HEK293 (cell line): ENCODE data around the gene PCDH19.

Source experiments
- SETDB1 ChIP-seq: IDR thresholded peaks from one replicate; pipeline ENCODE4 v1.6.1; 2017; ENCODE audit warnings: mild to moderate bottlenecking, low read length, moderate library complexity, mixed read lengths; ENCODE audit not compliant: insufficient read length
- ZBTB1 ChIP-seq: fragments of 450-650 bp; formaldehyde crosslinking; IDR thresholded peaks from 2 replicates; pipeline ENCODE4 v1.5.1; 2016; ENCODE audit warnings: missing biosample characterization, missing genetic modification characterization
- ZNF530 ChIP-seq: fragments of 450-650 bp; formaldehyde crosslinking; IDR thresholded peaks from 2 replicates; pipeline ENCODE4 v1.5.1; 2016; ENCODE audit warnings: low read depth, missing biosample characterization, missing genetic modification characterization
- TF ChIP-seq, protein P1 (sequence below): fragments of 450-650 bp; formaldehyde crosslinking; IDR thresholded peaks from 2 replicates; pipeline ENCODE4 v1.5.1; 2016; ENCODE audit warnings: missing biosample characterization, missing genetic modification characterization
- TF ChIP-seq, protein P2 (sequence below): sonication (generic); formaldehyde crosslinking; IDR thresholded peaks from 2 replicates; pipeline ENCODE4 v1.8.1; 2022; ENCODE audit warnings: mild to moderate bottlenecking, moderate library complexity, missing genetic modification reagents
- TF ChIP-seq, protein P3 (sequence below): fragments of 450-650 bp; formaldehyde crosslinking; IDR thresholded peaks from 2 replicates; pipeline ENCODE4 v1.5.1; 2016; ENCODE audit warnings: missing biosample characterization, missing genetic modification characterization
- TF ChIP-seq, protein P4 (sequence below): fragments of 450-650 bp; formaldehyde crosslinking; IDR thresholded peaks from 2 replicates; pipeline ENCODE4 v1.5.1; 2016; ENCODE audit warnings: missing biosample characterization, missing genetic modification characterization
- TF ChIP-seq, protein P5 (sequence below): fragments of 450-650 bp; formaldehyde crosslinking; IDR thresholded peaks from 2 replicates; pipeline ENCODE4 v1.5.1; 2016; ENCODE audit warnings: missing biosample characterization, missing genetic modification characterization

DNA sequence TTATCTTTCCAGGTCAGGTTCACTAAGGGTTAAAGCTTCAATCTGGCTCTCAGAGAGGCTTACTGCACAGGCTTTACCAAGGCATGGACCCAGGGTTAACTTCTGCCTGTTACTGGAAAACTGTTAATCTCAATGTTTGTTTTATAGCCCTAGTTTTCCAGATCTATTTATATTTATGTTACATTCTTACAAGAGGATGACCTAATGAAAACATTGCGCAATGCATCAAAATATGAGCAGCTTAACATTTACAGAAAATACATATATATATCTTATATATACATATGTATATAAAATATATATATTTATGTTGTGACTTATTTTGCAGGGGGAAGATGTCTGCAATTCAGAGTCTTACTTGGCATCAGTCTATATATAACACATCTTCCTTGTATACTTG, 112.3 kb downstream of the PCDH19 start:
- TF ChIP-seq SETDB1 (no peak), ZBTB1 (no peak), ZNF530 (no peak)
- TF ChIP-seq, protein P1, sequence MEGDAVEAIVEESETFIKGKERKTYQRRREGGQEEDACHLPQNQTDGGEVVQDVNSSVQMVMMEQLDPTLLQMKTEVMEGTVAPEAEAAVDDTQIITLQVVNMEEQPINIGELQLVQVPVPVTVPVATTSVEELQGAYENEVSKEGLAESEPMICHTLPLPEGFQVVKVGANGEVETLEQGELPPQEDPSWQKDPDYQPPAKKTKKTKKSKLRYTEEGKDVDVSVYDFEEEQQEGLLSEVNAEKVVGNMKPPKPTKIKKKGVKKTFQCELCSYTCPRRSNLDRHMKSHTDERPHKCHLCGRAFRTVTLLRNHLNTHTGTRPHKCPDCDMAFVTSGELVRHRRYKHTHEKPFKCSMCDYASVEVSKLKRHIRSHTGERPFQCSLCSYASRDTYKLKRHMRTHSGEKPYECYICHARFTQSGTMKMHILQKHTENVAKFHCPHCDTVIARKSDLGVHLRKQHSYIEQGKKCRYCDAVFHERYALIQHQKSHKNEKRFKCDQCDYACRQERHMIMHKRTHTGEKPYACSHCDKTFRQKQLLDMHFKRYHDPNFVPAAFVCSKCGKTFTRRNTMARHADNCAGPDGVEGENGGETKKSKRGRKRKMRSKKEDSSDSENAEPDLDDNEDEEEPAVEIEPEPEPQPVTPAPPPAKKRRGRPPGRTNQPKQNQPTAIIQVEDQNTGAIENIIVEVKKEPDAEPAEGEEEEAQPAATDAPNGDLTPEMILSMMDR (tag by site-specific recombination) = no peak
- TF ChIP-seq, protein P2, sequence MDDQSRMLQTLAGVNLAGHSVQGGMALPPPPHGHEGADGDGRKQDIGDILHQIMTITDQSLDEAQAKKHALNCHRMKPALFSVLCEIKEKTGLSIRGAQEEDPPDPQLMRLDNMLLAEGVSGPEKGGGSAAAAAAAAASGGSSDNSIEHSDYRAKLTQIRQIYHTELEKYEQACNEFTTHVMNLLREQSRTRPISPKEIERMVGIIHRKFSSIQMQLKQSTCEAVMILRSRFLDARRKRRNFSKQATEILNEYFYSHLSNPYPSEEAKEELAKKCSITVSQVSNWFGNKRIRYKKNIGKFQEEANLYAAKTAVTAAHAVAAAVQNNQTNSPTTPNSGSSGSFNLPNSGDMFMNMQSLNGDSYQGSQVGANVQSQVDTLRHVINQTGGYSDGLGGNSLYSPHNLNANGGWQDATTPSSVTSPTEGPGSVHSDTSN (CRISPR knock-in tag) = no peak
- TF ChIP-seq, protein P3, sequence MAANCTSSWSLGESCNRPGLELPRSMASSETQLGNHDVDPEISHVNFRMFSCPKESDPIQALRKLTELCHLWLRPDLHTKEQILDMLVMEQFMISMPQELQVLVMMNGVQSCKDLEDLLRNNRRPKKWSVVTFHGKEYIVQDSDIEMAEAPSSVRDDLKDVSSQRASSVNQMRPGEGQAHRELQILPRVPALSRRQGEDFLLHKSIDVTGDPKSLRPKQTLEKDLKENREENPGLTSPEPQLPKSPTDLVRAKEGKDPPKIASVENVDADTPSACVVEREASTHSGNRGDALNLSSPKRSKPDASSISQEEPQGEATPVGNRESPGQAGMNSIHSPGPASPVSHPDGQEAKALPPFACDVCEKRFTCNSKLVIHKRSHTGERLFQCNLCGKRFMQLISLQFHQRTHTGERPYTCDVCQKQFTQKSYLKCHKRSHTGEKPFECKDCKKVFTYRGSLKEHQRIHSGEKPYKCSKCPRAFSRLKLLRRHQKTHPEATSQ (tag by site-specific recombination) = no peak
- TF ChIP-seq, protein P4, sequence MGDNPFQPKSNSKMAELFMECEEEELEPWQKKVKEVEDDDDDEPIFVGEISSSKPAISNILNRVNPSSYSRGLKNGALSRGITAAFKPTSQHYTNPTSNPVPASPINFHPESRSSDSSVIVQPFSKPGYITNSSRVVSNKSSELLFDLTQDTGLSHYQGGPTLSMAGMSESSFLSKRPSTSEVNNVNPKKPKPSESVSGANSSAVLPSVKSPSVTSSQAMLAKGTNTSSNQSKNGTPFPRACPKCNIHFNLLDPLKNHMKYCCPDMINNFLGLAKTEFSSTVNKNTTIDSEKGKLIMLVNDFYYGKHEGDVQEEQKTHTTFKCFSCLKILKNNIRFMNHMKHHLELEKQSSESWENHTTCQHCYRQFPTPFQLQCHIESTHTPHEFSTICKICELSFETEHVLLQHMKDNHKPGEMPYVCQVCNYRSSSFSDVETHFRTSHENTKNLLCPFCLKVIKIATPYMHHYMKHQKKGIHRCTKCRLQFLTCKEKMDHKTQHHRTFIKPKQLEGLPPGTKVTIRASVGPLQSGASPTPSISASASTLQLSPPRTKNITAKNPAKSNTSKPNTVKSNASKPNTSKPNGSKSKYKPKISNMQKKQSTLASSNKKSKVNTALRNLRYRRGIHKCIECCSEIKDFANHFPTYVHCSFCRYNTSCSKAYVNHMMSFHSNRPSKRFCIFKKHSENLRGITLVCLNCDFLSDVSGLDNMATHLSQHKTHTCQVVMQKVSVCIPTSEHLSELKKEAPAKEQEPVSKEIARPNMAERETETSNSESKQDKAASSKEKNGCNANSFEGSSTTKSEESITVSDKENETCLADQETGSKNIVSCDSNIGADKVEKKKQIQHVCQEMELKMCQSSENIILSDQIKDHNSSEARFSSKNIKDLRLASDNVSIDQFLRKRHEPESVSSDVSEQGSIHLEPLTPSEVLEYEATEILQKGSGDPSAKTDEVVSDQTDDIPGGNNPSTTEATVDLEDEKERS (tag by site-specific recombination) = no peak
- TF ChIP-seq, protein P5, sequence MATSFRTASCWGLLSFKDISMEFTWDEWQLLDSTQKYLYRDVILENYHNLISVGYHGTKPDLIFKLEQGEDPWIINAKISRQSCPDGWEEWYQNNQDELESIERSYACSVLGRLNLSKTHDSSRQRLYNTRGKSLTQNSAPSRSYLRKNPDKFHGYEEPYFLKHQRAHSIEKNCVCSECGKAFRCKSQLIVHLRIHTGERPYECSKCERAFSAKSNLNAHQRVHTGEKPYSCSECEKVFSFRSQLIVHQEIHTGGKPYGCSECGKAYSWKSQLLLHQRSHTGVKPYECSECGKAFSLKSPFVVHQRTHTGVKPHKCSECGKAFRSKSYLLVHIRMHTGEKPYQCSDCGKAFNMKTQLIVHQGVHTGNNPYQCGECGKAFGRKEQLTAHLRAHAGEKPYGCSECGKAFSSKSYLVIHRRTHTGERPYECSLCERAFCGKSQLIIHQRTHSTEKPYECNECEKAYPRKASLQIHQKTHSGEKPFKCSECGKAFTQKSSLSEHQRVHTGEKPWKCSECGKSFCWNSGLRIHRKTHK (tag by site-specific recombination) = no peak
